IMR-90 (cell line): ENCODE results near the gene MBTPS1.

Source experiments
- BHLHE40 ChIP-seq: fragments of 150-350 bp; IDR thresholded peaks from 2 replicates; pipeline ENCODE4 v1.6.1; 2016; ENCODE audit warnings: mild to moderate bottlenecking, low read depth, low read length
- CHD1 ChIP-seq: IDR thresholded peaks from 2 replicates; pipeline ENCODE4 v1.6.1; 2012; ENCODE audit warnings: low read depth, low read length, improper control_type of control experiment
- CTCF ChIP-seq: conservative IDR thresholded peaks from 2 replicates; pipeline ENCODE4 v1.5.1; 2012; ENCODE audit warnings: mild to moderate bottlenecking, low read depth, low read length, improper control_type of control experiment
- FOS ChIP-seq: fragments of 150-350 bp; IDR thresholded peaks from 2 replicates; pipeline ENCODE4 v1.6.1; 2016; ENCODE audit warnings: low read depth, low read length
- MAFK ChIP-seq: IDR thresholded peaks from 2 replicates; pipeline ENCODE4 v1.6.1; 2012; ENCODE audit warnings: low read depth, low read length, improper control_type of control experiment
- MXI1 ChIP-seq: IDR thresholded peaks from 2 replicates; pipeline ENCODE4 v1.6.1; 2012; ENCODE audit warnings: low read depth, mild to moderate bottlenecking, low read length, moderate library complexity, borderline replicate concordance
- NFE2L2 ChIP-seq: fragments of 150-350 bp; IDR thresholded peaks from 2 replicates; pipeline ENCODE4 v1.6.1; 2016; ENCODE audit warnings: low read depth, mild to moderate bottlenecking, low read length
- POLR2A ChIP-seq: IDR thresholded peaks from 2 replicates; pipeline ENCODE4 v1.6.1; 2012; ENCODE audit warnings: mild to moderate bottlenecking, low read depth, low read length
- RAD21 ChIP-seq: IDR thresholded peaks from 2 replicates; pipeline ENCODE4 v1.6.1; 2012; ENCODE audit warnings: low read length, improper control_type of control experiment
- RCOR1 ChIP-seq: IDR thresholded peaks from 2 replicates; pipeline ENCODE4 v1.6.1; 2012; ENCODE audit warnings: mild to moderate bottlenecking, low read length, improper control_type of control experiment; ENCODE audit not compliant: insufficient replicate concordance
- RFX5 ChIP-seq: IDR thresholded peaks from 2 replicates; pipeline ENCODE4 v1.8.0; 2012; ENCODE audit warnings: low read depth, mild to moderate bottlenecking, low read length, moderate library complexity
- SMC3 ChIP-seq: fragments of 150-350 bp; IDR thresholded peaks from 2 replicates; pipeline ENCODE4 v1.6.1; 2016; ENCODE audit warnings: low read depth, mild to moderate bottlenecking, antibody characterized with exemption, low read length, moderate library complexity
- USF2 ChIP-seq: fragments of 150-350 bp; IDR thresholded peaks from 2 replicates; pipeline ENCODE4 v1.6.1; 2017; ENCODE audit warnings: mild to moderate bottlenecking, antibody characterized with exemption, low read length, low read depth

GRCh38 chr16:84079664-84080063 is 37.1 kb downstream of the MBTPS1 start:
- TF ChIP-seq CTCF (no peak), SMC3 (no peak), RAD21 (no peak), POLR2A (no peak), FOS (no peak), MAFK (no peak), MXI1 (no peak), RCOR1 (no peak), USF2 (no peak), BHLHE40 (no peak), CHD1 (no peak), RFX5 (no peak), NFE2L2 (no peak)
